HepG2 (cell line): ENCODE measurements around the gene MLANA.

Experiments used
- GATA4 ChIP-seq: sonication (generic); IDR thresholded peaks from 2 replicates; pipeline ENCODE4 v1.6.1; 2016; ENCODE audit warnings: antibody characterized with exemption, low read depth, borderline replicate concordance
- YY1 ChIP-seq: IDR thresholded peaks from 2 replicates; pipeline ENCODE4 v1.6.1; 2011; ENCODE audit warnings: low read length, low read depth, moderate library complexity, mild to moderate bottlenecking; ENCODE audit not compliant: insufficient read depth, insufficient replicate concordance
- ZNF652 ChIP-seq: IDR thresholded peaks from 2 replicates; pipeline ENCODE4 v1.6.1; 2016; ENCODE audit warnings: low read depth, borderline replicate concordance

- no peak for TF ChIP-seq ZNF652 (CRISPR knock-in tag)
- TF ChIP-seq GATA4 = no peak
- TF ChIP-seq YY1 = no peak
These were observed 26.6 kb downstream of the MLANA start for GRCh38 chr9:5917273-5917672.
